NT2/D1 (cell line): Measurements from ENCODE around the gene RAB8A.

Experiments used
- SUZ12 ChIP-seq: IDR thresholded peaks from 2 replicates; pipeline ENCODE4 v1.6.1; 2011; ENCODE audit not compliant: insufficient read length, insufficient read depth; ENCODE audit errors: extremely low read depth
- YY1 ChIP-seq: IDR thresholded peaks from 2 replicates; pipeline ENCODE4 v1.6.1; 2011; ENCODE audit not compliant: insufficient read length, insufficient read depth
- ZNF274 ChIP-seq: IDR thresholded peaks from 2 replicates; pipeline ENCODE4 v1.6.1; 2011; ENCODE audit warnings: mild to moderate bottlenecking, low read depth, low read length

GRCh38 chr19:16180611-16181010 is 68.9 kb downstream of the RAB8A start:
- TF ChIP-seq SUZ12 (no peak), ZNF274 (no peak), YY1 (no peak)
